ENCODE data around the gene QKI. TPM values are rescaled to one million over a fixed set of nuclear protein-coding genes. Genes with fewer than 3 reads are reported as not detected.

QKI gene
- total and polyA plus RNA-seq, 10 of the 15 experiments (the other 5 are each of a cell fraction or from before 2014, with no cell fraction given), result 4.7 to 72.5 (median 38.9) TPM

- no peak for TF ChIP-seq SUZ12 (IDR thresholded peaks at IDR 0.05; ENCODE audit: unreplicated experiment)
- no peak for TF ChIP-seq USF2 (IDR thresholded peaks at IDR 0.05; ENCODE audit: borderline replicate concordance, low read depth, low read length)
- TF ChIP-seq REST (IDR thresholded peaks at IDR 0.05; ENCODE audit: low read depth, low read length), result no peak
- no peak for TF ChIP-seq MEF2B (IDR thresholded peaks at IDR 0.05; ENCODE audit: partially characterized antibody, poor library complexity, severe bottlenecking)
- no peak for TF ChIP-seq GABPA (IDR thresholded peaks at IDR 0.05; ENCODE audit: low read depth)
- no peak for TF ChIP-seq BACH1 (IDR thresholded peaks at IDR 0.05; ENCODE audit: borderline replicate concordance)
- TF ChIP-seq CHD1 (IDR thresholded peaks at IDR 0.05; ENCODE audit: low read depth, low read length), result no peak
- no peak for TF ChIP-seq ZZZ3 (IDR thresholded peaks at IDR 0.05; ENCODE audit: control insufficient read depth, insufficient read length, low read depth)
- TF ChIP-seq CBX5 (IDR thresholded peaks at IDR 0.05; ENCODE audit: low read depth), result no peak
- no peak for TF ChIP-seq TCF3 (IDR thresholded peaks at IDR 0.05; ENCODE audit: borderline replicate concordance, insufficient read depth, low read depth, low read length)
Observed at GRCh38 chr6:163570579-163571231, 156.2 kb downstream of the QKI start (continued).
